ENCODE data around the gene TGM2.

GRCh38 chr20:38202153-38202981 lies 37.3 kb upstream of the TGM2 start:
- TF ChIP-seq POLR2A (IDR thresholded peaks at IDR 0.05): no peak
- TF ChIP-seq CTCF (IDR thresholded peaks at IDR 0.05): no peak
